HCT116 (cell line): ENCODE measurements around the gene ABHD16B. TPM values are rescaled to one million over a fixed set of nuclear protein-coding genes. Genes with fewer than 3 reads are reported as not detected.
A peak's percentile ranks its signal among the peaks of the same experiment; 100 is the strongest.

Experiments
- ATAC-seq: fragments of 200-7000 bp; cut with Tn5 transposase; 2 replicates; pipeline ENCODE4 v1.9.1; 2020; ENCODE audit warnings: mild to moderate bottlenecking, moderate library complexity
- BruUV-seq: library from RNA; stranded (reverse); fragments of 400-500 nt; replicated peaks from 2 replicates; lab custom pipeline; 2021; lab: Mats Ljungman, UMichigan
- CTCF ChIA-PET: fragments of 300-600 bp; sonication (Branson Sonifier 250); formaldehyde crosslinking; loops from one replicate; lab custom pipeline; 2021; ENCODE audit warnings: antibody characterized with exemption; lab: Charles Lee
- POLR2A ChIA-PET: fragments of 300-600, 350-600 bp; sonication (Branson Sonifier 250); formaldehyde crosslinking; loops from one replicate; lab custom pipeline; 2021; ENCODE audit warnings: antibody characterized with exemption; lab: Charles Lee
- RAD21 ChIA-PET, 2 experiments: fragments of 300-600 bp; sonication (Branson Sonifier 250); formaldehyde crosslinking; loops; one replicate each; lab custom pipeline; 2023; ENCODE audit warnings: low total read pairs in 2 of 2; ENCODE audit not compliant: uncharacterized antibody in 2 of 2, unreplicated experiment in 2 of 2, low non-redundant PET in 1 of 2; lab: Charles Lee
- DNase-seq: peaks from one replicate; pipeline ENCODE4 v3.0.0-alpha.2; 2010; ENCODE audit warnings: low read depth, low spot score
- H2AFZ ChIP-seq: fragments of 200-600 bp; shearing (Covaris generic), sonication (generic); 2 replicates; pipeline ENCODE4 v1.6.1; 2017; ENCODE audit warnings: low read depth, mixed run types, mixed read lengths, antibody characterized with exemption, low read length; ENCODE audit not compliant: poor library complexity, severe bottlenecking
- H3K27ac ChIP-seq: 2 replicates; pipeline ENCODE4 v1.5.1; 2012; ENCODE audit warnings: low read depth, low read length
- H3K27me3 ChIP-seq: fragments of 200-600 bp; sonication (generic); 2 replicates; pipeline ENCODE4 v1.6.1; 2016; ENCODE audit warnings: mixed run types, low read length, mixed read lengths; ENCODE audit not compliant: insufficient read depth
- H3K36me3 ChIP-seq, 2 experiments: fragments of 200-500 bp in 1 of 2; fragments of 200-600 bp in 1 of 2; sonication (Bioruptor generic) in 1 of 2; sonication (generic) in 1 of 2; 2 replicates each; pipeline versions ENCODE4 v1.5.1 to v1.6.1; 2014 to 2016; ENCODE audit warnings: low read length in 2 of 2, inconsistent platforms in 1 of 2, mixed read lengths in 1 of 2, mixed run types in 1 of 2; ENCODE audit not compliant: insufficient read depth in 2 of 2, control insufficient read depth in 1 of 2
- H3K4me1 ChIP-seq, 2 experiments: fragments of 200-600 bp in 1 of 2; sonication (generic) in 1 of 2; 2 replicates each; pipeline versions ENCODE4 v1.5.1 to v1.6.1; 2012 to 2017; ENCODE audit warnings: low read length in 2 of 2, inconsistent platforms in 1 of 2, mild to moderate bottlenecking in 1 of 2, mixed read lengths in 1 of 2, mixed run types in 1 of 2, moderate library complexity in 1 of 2; ENCODE audit not compliant: insufficient read depth in 2 of 2, control insufficient read depth in 1 of 2
- H3K4me2 ChIP-seq: fragments of 200-600 bp; sonication (generic); 2 replicates; pipeline ENCODE4 v1.6.1; 2017; ENCODE audit warnings: mixed run types, low read length, mixed read lengths
- H3K4me3 ChIP-seq, 2 experiments: fragments of 200-600 bp in 1 of 2; sonication (generic) in 1 of 2; replicated peaks in 1 of 2; 2 replicates each; pipeline ENCODE4 v1.5.1; 2011 to 2016; ENCODE audit warnings: low read length in 2 of 2, control low read depth in 1 of 2, low read depth in 1 of 2, mild to moderate bottlenecking in 1 of 2, mixed read lengths in 1 of 2, mixed run types in 1 of 2
- H3K79me2 ChIP-seq: fragments of 200-600 bp; sonication (generic); 2 replicates; pipeline ENCODE4 v1.6.1; 2017; ENCODE audit warnings: mild to moderate bottlenecking, mixed run types, low read length, moderate library complexity, mixed read lengths; ENCODE audit not compliant: insufficient read depth
- H3K9ac ChIP-seq: fragments of 200-600 bp; sonication (generic); 2 replicates; pipeline ENCODE4 v1.6.1; 2016; ENCODE audit warnings: low read length, mixed read lengths
- H3K9me2 ChIP-seq: fragments of 200-600 bp; sonication (generic), shearing (Covaris generic); 2 replicates; pipeline ENCODE4 v1.6.1; 2017; ENCODE audit warnings: mixed run types, mild to moderate bottlenecking, moderate library complexity; ENCODE audit not compliant: insufficient read depth
- H3K9me3 ChIP-seq, 2 experiments: fragments of 200-500 bp in 1 of 2; fragments of 200-600 bp in 1 of 2; sonication (Bioruptor generic) in 1 of 2; sonication (generic) in 1 of 2; 2 replicates each; pipeline ENCODE4 v1.6.1; 2014 to 2017; ENCODE audit warnings: low read length in 2 of 2, mixed read lengths in 2 of 2, inconsistent platforms in 1 of 2, low read depth in 1 of 2, mild to moderate bottlenecking in 1 of 2, mixed run types in 1 of 2, moderate library complexity in 1 of 2; ENCODE audit not compliant: control insufficient read depth in 1 of 2, insufficient read depth in 1 of 2
- H4K20me1 ChIP-seq: fragments of 200-600 bp; sonication (generic), shearing (Covaris generic); 2 replicates; pipeline ENCODE4 v1.6.1; 2017; ENCODE audit warnings: mixed run types, mild to moderate bottlenecking, moderate library complexity; ENCODE audit not compliant: insufficient read depth
- ATF3 ChIP-seq: IDR thresholded peaks from 2 replicates; pipeline ENCODE4 v1.6.1; 2012
- CEBPB ChIP-seq: IDR thresholded peaks from 2 replicates; pipeline ENCODE4 v1.6.1; 2012; ENCODE audit warnings: low read depth
- CTCF ChIP-seq, 3 experiments: fragments of 200-600 bp in 1 of 3; sonication (generic) in 1 of 3; IDR thresholded peaks in 2 of 3; conservative IDR thresholded peaks in 1 of 3; 2 replicates each; pipeline ENCODE4 v1.5.1; 2012 to 2017; ENCODE audit warnings: low read depth in 2 of 3, low read length in 2 of 3, antibody characterized with exemption in 1 of 3, borderline replicate concordance in 1 of 3, control low read depth in 1 of 3, mild to moderate bottlenecking in 1 of 3, mixed read lengths in 1 of 3, mixed run types in 1 of 3, moderate library complexity in 1 of 3; ENCODE audit not compliant: insufficient read depth in 1 of 3
- ELF1 ChIP-seq: IDR thresholded peaks from 2 replicates; pipeline ENCODE4 v1.6.1; 2012; ENCODE audit warnings: low read depth, borderline replicate concordance
- EZH2phosphoT487 ChIP-seq: fragments of 200-600 bp; IDR thresholded peaks from 2 replicates; pipeline ENCODE4 v1.6.1; 2018; ENCODE audit warnings: antibody characterized with exemption, borderline replicate concordance
- FOSL1 ChIP-seq: IDR thresholded peaks from 2 replicates; pipeline ENCODE4 v1.6.1; 2012; ENCODE audit warnings: low read depth
- POLR2AphosphoS5 ChIP-seq: IDR thresholded peaks from 2 replicates; pipeline ENCODE4 v1.6.1; 2011; ENCODE audit warnings: mild to moderate bottlenecking, low read depth, low read length, moderate library complexity
- SIN3A ChIP-seq: IDR thresholded peaks from 2 replicates; pipeline ENCODE4 v1.6.1; 2012; ENCODE audit warnings: low read depth
- YY1 ChIP-seq: IDR thresholded peaks from 2 replicates; pipeline ENCODE4 v1.6.1; 2011; ENCODE audit warnings: low read length, low read depth, moderate library complexity, mild to moderate bottlenecking; ENCODE audit not compliant: insufficient replicate concordance; ENCODE audit errors: extremely low read depth
- ZBTB33 ChIP-seq: IDR thresholded peaks from 2 replicates; pipeline ENCODE4 v1.6.1; 2011; ENCODE audit warnings: mild to moderate bottlenecking, low read length, moderate library complexity; ENCODE audit not compliant: insufficient replicate concordance; ENCODE audit errors: extremely low read depth
- ZFX ChIP-seq: fragments of 450-650 bp; IDR thresholded peaks from 2 replicates; pipeline ENCODE4 v1.6.1; 2017
- ZNF274 ChIP-seq: fragments of 200-500 bp; sonication (Bioruptor generic); IDR thresholded peaks from 2 replicates; pipeline ENCODE4 v1.6.1; 2014; ENCODE audit warnings: mild to moderate bottlenecking, low read depth, low read length, inconsistent platforms
- intact Hi-C: fragments of 100-400 bp; cut with micrococcal nuclease; formaldehyde crosslinking; loops from 2 replicates; pipeline ENCODE4 v1.10.0; 2022
- total RNA-seq: library from RNA; stranded (reverse); gene quantifications from one replicate; pipeline ENCODE4 v1.2.1, GENCODE V29; 2021; ENCODE audit not compliant: unreplicated experiment

ABHD16B gene
- total RNA-seq, 1 experiment from 2014 or later: not detected

- DNase-seq (no peak), ATAC-seq (no peak)
- H3K9ac ChIP-seq: no peak overlapping the region
- H3K36me3 ChIP-seq: peaks cover 38 to 49% of the 10 kb centered on the region in 2 experiments
- BruUV-seq: TSS peak; percentile 6
- no peaks in the 10 kb centered on the region for H3K27me3 ChIP-seq
- POLR2A ChIA-PET: no interaction called here
- intact Hi-C loops: no loop called here
- no peak overlapping the region for H2AFZ ChIP-seq
- CTCF ChIA-PET: no interaction called here
- RAD21 ChIA-PET: no interaction called here
- H3K4me1 ChIP-seq: no peaks in the 10 kb centered on the region
- peaks cover 85% of the 10 kb centered on the region for H3K79me2 ChIP-seq
- no peak overlapping the region for H3K27ac ChIP-seq
- H3K4me2 ChIP-seq: no peak overlapping the region
- H3K9me2 ChIP-seq: no peaks in the 10 kb centered on the region
- no peaks in the 10 kb centered on the region for H3K9me3 ChIP-seq
- no peak overlapping the region for H3K4me3 ChIP-seq
- no peaks in the 10 kb centered on the region for H4K20me1 ChIP-seq
- TF ChIP-seq POLR2AphosphoS5 (no peak), EZH2phosphoT487 (no peak), CTCF (IDR thresholded peaks at IDR 0.05 in 2 of 3, conservative IDR thresholded peaks at IDR 0.05 in 1 of 3; ENCODE audit: borderline replicate concordance in 1 of 3, insufficient read depth in 1 of 3, low read depth in 2 of 3, low read length in 2 of 3) (no peak), YY1 (no peak), ATF3 (no peak), SIN3A (no peak), CEBPB (no peak), ZBTB33 (no peak), ZFX (no peak), ZNF274 (no peak), FOSL1 (no peak), ELF1 (no peak)
Measured at GRCh38 chr20:63876489-63877036, 15.3 kb downstream of the ABHD16B start.
